GM19468 (cell line): ENCODE measurements around the gene PDGFA.
"Not testable (repeated sequence)": the region's sequence is repeated elsewhere in the genome, so short reads cannot be mapped to it uniquely, and the experiment has no call there.

ENCODE experiments used
- ATAC-seq: cut with Tn5 transposase; IDR thresholded peaks from one replicate; pipeline ENCODE4 v1.9.1; 2021; ENCODE audit warnings: mild to moderate bottlenecking, moderate library complexity, moderate number of reproducible peaks; ENCODE audit not compliant: unreplicated experiment; ENCODE audit errors: extremely low read depth

Gene PDGFA

DNA sequence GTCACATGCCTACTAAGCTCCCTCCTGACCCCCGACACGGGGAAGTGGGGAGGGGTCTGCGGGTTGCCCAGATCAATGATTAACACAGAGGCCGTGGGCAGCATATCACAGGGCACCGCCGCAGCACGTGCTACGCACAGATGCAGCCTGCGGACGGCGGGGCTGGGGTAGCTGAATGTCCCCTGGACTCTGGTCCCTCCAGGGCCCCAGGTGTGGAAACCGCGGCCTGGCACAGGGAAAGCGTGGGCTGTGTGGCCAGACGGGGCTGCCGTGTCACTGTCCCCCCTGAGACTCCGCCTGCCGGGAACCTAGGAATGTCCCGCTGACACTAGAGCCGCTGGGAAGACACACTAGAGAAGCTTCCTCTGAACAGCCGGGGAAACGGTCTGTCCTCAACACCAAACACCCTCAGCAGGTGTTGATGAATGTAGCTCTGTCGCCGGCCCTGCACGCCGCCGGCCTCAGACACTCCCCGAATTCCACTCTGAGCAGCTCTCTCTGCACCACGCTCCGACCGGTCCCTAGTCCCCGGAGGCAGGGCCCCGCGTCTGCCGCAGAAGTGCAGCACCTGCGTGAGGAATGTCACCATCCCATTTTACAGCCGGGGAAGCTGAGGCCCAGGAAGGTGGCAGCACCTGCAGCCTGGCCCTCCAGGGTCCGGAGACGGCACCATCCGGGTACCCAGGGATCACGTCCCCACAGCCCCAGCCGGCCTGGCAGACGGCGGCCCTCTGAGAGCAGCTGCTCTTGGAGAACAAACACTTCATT is 33.4 kb upstream of the PDGFA start:
- ATAC-seq: no peak

DNA sequence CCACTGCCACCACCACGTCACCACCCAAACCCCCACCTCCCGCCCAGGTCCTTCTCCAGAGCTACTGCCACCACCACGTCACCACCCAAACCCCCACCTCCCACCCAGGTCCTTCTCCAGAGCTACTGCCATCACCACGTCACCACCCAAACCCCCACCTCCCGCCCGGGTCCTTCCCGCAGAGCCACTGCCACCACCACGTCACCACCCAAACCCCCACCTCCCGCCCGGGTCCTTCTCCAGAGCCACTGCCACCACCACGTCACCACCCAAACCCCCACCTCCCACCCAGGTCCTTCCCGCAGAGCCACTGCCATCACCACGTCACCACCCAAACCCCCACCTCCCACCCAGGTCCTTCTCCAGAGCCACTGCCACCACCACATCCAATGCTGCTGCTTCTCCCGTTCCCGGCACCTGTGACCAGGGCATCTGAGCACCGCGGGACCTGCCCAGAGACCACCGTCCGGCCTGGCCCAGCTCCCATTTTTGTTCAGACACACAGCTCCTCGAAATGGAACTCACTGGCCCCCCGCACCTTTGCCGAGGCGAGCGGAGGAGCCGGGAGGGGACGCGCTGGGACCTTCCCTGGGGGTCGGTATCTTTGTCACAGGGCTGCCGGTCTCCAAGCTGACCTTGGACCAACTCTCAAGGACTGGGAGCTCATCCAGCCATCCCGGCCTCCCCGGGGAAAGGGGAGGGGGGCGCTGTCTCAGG is 32.7 kb upstream of the PDGFA start:
- ATAC-seq: not testable (repeated sequence)

DNA sequence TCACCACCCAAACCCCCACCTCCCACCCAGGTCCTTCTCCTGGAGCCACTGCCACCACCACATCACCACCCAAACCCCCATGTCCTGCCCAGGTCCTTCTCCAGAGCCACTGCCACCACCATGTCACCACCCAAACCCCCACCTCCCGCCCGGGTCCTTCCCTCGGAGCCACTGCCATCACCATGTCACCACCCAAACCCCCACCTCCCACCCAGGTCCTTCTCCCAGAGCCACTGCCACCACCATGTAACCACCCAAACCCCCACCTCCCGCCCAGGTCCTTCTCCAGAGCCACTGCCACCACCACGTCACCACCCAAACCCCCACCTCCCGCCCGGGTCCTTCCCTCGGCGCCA is 31.9 kb upstream of the PDGFA start:
- not testable (repeated sequence) for ATAC-seq

DNA sequence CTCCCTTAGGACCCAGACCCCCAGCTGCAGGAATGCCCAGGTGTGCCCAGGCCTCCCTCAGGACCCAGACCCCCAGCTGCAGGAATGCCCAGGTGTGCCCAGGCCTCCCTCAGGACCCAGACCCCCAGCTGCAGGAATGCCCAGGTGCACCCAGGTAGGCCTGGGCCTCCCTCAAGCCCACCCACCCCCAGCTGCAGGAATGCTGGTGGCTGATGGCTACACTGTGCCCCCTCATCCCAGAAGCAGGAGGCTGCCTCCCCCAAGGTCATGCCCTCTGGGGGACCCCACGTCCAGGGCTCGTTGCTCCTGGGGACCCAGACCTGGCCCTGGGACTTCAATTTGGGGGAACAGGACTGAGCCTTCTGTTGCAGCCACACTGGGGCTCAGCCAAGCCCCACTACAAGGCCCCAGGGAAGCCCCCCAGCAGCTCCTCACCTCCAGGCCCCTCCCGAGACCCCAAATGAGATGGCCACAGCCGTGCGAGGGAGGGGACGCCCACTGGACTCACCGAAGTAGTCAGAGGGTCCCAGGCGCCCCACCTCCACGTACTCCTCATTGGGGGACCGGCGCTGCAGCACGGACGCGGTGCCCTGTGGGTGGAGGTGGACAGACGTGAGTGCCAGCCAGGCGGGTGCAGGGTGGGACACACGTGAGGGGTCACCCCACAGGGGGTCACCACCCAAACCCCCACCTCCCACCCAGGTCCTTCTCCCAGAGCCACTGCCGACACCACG is 31.4 kb upstream of the PDGFA start:
- ATAC-seq: no peak

DNA sequence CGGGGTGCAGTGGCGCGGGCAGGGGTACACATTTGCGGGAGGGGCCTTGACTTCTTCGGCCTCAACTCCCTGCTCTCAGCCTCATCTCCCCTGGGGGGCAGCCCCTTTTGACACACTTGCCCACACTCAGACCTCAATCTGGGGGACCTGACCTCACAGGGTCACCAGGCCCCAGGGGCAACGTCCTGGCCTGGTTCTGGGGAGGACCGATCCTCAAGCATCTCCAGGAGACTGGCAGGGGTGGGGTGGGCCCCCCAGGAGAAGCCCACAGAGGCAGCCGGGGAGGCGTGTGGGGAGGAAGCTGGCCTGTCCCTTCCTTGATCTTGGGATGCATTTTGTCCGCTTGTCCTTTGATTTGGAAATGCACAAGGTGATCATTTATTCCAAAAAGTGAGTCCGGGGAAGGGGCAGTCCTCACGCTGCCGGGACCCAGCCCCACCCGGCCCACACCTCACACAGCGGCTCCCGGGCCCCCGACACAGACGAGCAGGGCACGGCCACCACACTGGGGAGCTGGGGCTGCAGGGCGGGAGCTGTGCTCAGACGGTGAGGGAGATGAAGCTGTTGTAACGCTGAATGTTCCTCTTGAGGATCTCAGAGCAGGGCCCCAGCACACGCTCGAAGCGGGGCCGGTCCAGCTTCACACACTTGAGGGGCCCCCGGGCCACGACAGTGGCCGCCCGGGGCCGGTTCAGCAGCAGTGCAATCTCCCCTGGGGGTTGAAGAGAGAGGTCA is 30.4 kb upstream of the PDGFA start:
- ATAC-seq: no peak

DNA sequence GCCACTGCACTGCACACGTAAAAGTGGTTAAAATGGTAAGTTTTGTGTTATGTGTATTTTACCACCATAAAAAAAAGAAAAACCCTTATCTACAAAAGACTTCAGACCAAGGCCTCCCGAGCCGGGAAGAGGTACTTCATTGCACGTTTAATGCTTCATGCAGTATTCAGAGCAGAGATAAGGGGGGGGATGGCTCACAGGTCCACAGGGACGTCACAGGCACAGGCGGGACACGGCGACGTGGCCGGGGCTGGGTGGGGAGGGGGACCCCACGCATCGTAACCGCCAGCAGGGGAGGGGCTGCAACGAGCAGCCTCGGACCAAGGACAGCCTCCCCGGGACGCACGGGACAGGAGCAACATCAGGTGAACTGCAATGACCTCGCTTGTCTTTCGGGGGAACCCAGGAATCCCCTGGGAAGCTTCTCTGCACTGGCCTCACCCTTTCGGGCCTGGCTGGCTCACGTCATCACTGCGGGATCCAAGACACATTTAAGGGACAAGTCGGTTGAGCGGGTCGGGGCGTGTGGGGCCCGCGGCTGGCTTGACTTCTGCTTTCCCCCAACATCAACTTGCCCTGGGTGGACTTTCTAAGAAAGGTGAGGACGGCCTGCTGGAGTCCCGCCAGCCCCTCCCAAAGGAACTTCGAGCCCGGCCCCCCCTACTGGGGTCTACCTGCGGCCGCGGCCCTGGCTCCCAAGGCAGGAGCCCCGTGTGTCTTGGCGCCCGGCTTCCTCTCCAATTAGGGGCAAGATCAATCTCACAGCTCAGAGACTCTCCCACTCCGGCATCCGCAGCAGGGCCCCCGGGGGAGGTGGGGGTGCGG is 29.6 kb upstream of the PDGFA start:
- no peak for ATAC-seq

DNA sequence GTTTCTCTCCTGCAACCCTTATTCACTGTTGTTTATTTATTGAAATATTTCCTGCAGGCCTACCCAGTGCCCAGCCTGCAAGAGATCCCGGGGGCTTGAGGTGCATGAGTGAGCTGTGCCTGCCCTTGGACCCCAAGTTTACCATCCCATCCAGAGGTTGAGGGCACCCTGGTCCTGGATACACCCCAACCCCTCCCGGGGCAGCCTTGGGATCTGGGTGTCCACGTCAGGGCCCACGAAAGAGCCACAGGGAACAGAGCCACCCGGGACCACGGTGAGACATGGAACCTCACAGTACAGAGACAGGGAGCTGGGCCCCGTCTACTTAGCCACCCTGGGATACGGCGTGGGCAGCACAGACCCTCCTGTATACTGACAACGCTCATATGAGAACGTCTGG is 28.8 kb upstream of the PDGFA start:
- ATAC-seq: no peak

DNA sequence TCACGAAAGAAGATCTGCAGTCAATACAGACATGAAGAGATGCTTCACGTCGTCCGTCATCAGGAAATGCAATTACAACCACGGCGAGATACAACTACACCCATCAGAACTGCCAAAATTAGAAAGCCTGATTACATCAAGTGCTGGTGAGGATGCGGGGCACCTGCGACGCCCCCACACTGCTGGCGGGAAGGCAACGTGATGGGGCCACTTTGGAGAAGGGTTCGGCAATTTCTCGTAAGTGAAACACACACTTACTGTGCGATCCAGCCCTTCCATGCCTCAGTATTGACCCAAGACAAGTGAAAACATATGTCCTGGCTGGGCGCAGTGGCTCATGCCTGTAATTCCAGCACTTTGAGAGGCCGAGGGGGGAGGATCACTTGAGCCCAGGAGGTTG is 25.8 kb upstream of the PDGFA start:
- no peak for ATAC-seq

DNA sequence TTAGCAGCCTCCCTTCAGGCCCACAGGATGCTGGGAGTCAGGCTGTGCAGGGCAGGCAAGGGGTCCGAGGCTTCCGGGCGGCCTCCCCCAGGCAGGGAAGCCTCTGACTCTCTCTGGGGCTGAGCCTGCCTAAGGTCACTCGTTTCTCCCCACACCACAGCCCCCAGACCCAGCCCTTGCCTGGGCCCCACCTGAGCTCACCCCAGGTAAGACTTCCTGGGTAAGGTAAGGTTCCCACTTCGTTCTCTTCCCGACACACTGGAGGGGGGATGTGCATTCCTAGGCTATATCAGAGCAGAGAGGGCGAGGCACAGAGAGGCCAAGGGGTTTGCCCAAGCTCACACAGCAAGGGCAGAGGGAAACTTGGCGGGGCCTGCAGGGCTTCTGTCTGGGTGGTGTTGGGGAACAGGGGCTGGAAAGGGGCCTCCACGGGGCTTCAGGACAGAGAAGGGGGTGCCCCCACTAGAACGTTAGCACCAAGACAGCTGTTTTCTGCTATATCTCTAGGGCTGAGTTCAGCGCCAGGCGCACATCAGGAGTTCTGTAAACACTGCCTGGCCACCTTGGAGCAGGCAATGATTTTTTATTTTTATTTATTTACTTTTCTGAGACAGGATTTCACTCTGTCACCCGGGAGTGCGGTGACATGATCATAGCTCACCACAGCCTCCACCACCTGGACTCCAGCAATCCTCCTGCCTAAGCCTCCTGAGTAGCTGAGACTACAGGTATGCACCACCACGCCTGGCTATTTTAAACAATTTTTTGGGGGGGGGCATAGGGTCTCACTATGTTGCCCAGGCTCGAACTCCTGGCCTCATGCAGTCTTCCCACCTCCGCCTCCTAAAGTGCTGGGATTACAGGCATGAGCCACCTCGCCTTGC is 24.9 kb upstream of the PDGFA start:
- no peak for ATAC-seq

DNA sequence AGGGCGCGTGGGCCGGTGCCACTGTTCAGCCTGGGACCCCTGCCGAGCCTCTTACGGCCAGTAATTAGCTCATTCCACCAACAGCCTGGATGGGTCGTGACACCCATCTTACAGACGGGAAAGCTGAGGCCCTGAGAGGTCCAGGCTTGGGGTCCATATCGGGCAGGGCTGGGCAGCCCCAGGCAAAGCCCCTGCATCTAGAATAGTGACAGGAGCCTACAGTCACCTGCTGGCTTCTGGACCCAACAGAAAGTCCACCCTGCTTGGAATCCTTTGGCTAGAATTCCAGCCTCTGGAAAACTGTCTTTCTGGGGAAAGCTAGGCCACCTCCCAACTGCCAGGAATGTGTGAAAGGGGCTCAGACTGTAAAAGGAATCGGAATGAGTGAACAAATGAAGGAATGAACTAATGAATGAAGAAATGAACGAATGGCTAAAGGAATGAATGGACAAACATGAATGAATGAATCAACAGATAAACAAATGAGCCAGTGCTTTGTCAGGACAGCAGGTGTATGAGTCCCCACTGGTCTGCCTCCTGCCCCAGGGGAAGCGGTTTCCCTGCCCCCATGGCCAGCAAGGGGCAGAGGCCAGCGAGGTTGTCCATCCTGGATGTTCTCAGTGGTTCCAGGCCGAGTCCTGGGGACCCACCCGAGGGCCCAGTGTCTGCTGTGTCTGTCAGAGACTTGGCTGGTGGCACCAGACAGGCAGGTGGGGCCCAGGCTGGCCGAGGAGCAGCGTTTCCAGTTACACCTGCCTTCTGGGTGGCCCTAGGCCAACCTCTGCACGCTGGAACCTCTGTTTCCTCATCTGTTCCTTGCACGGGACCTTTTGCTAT is 24.1 kb upstream of the PDGFA start:
- no peak for ATAC-seq

DNA sequence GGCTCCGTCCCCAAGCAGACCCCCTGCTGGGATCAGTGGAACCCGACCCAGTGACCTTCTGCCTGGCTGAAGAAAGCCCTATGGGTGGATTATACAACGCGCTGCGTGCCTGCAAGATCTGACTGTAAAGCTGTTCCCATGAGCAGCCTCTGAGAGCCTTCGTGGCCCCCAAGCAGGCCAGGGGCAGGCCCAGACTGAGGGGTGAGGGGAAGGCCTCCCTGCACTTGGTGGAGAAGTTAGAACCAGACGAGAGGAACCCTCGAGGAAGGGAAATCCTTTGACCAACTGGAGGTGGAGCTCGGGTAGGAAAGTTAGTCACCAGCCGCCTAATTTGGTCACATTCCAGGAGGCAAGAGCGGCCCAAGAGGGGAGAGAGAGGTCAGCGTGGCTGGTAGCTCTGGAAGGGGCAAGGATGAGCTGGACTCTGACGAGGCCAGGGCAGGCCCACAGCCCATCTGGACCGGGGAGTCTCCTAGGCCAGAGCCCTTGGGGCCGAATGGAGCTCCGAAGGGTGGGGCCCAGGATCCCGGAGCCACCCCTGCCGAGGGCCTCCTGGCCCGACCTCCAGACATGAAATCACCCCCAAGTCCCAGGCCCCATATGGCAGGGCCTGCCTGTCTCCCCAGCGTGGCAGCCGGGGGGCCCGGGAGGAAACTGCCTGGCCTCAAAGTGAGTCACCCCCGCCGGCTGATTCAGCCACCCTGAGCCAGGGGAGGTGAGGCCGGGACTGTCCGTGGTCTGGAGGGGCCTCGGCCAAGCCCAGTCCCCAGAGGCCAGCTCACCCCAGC is 23.3 kb upstream of the PDGFA start:
- ATAC-seq: no peak

DNA sequence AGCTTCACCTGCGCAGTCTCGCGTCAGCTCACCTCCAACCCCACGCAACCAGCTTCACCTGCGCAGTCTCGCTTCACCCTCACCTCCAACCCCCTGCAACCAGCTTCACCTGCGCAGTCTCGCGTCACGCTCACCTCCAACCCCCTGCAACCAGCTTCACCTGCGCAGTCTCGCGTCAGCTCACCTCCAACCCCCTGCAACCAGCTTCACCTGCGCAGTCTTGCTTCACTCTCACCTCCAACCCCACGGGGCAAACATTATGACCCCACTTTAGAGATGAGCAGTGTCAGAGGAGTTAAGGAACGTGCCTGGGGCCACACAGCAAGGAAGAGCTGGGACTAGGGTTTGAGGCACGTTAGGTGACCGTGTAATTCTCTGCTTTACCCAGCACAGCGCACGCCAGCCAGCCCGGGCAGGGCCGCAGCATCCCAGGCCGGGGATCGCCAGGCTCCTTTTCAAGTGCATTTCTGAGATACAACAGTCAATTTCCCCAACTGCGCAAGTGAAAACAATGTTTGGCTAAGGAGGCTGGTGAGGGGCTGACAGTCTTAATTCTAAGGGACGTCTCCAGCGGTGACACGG is 22.6 kb upstream of the PDGFA start:
- ATAC-seq: no peak

DNA sequence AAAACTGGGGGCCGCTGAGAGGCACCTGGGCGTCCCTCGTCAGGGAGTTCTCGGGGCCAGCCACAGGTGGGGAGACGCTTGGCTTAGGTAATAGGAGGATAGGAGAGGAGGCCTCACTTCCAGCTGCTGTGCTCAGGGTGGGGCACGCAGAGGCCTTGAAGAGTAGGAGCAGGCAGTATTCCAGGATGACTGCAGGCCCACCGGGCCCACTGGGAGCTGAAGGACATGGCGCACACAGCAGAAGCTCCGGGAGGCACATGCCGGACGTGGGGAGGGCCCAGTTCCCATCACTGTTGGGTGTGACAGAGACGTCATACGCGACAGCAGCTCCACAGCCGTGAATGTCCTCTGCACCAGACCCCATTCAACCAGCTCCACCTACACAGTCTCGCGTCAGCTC is 22.0 kb upstream of the PDGFA start:
- ATAC-seq: no peak

DNA sequence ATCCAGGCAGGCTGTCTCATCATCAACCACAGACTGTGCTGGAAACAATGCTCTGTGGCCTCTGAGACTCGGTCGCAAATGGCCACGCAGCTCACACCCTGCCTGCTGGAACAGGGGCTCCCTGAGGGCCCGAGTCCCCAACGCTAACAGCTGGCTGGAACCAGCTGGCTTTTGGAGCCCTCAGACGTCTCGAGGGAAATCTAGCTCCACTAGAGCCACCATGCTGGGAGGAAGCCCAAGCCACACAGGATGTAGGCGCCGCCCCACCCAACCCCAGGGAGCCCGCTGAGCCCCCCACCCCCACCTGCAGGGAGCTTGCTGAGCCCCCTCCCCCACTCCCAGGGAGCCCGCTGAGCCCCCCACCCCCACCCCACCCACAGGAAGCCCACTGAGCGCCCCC is 21.4 kb upstream of the PDGFA start:
- no peak for ATAC-seq

DNA sequence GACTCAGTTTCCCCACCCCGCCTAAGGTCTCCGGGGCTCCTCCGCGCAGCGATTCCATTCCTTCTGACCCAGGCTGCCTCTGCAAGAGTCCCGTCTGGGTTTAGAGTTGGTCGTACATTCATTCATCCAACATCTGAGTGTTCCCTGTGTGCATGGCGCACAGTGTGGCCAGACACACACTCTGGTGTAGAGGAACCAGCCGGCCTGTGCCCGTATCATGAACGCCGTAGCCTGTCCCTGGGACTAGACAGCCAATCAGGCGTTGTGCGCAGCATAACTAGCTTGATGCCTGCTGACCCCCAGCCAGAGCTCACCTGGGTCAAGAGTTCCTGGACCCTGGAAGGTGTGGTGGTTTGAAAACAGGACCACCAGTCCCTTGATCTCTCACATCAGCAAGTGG is 20.9 kb upstream of the PDGFA start:
- no peak for ATAC-seq

DNA sequence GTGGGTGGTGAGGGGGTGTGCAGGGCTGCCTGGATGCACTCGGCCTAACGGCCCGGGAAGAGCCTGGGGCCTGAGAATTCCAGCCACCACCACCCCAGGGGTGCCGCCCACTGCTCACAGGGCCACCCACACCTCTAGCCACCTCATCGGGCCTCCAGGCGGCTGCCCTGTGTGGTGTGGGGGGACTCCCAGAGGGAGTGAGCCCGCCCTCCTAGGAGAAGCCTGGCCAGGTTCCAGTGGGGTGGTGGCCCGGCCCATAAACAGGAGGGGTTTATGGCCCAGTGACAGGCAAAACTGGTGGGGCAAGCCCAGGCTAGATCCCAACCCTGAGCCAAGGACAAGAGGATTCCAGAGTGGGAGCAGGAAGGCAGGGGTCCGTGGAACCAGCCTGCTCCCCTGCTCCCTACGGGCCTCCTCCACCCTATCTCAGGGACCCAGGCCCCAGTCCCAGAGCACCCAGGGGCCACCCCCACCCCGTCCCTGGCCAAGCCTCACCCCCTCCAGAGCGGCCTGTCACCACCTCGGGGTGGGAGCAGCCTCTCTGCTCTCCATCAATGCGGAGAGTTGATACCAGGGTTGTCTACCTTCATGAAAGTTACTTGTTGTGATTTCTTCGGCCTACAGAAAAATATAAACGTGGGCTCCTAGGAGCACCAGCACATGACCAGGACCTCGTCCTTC is 20.2 kb upstream of the PDGFA start:
- ATAC-seq: no peak
